IMR-90 (cell line): ENCODE measurements around the gene EXOC2. TPM values are rescaled to one million over a fixed set of nuclear protein-coding genes. Genes with fewer than 3 reads are reported as not detected.

Experiments
- ATAC-seq: fragments of 200-7000 bp; cut with Tn5 transposase; 2 replicates; pipeline ENCODE4 v1.9.1; 2020; ENCODE audit warnings: low read depth, mild to moderate bottlenecking, moderate library complexity
- BruUV-seq: library from RNA; stranded (reverse); fragments of 400-500 nt; replicated peaks from 2 replicates; lab custom pipeline; 2021; lab: Mats Ljungman, UMichigan
- CTCF ChIA-PET: fragments of 300-600 bp; formaldehyde crosslinking; extraction: SDS; loops from one replicate; lab custom pipeline; 2021; ENCODE audit warnings: antibody characterized with exemption; lab: Yijun Ruan, JAX
- POLR2A ChIA-PET: fragments of 300-600 bp; sonication (Branson Sonifier 250); formaldehyde crosslinking; loops from one replicate; lab custom pipeline; 2022; ENCODE audit warnings: antibody characterized with exemption; ENCODE audit not compliant: unreplicated experiment; lab: Charles Lee
- DNase-seq: peaks from one replicate; pipeline ENCODE4 v3.0.0; 2013
- H2AFZ ChIP-seq: replicated peaks from 2 replicates; pipeline ENCODE3; 2013; ENCODE audit warnings: low read length, mild to moderate bottlenecking; ENCODE audit not compliant: poor library complexity
- H2AK5ac ChIP-seq: 2 replicates; pipeline ENCODE4 v1.6.1; 2013; ENCODE audit warnings: low read depth, low read length, inconsistent platforms
- H2AK9ac ChIP-seq: replicated peaks from 2 replicates; pipeline ENCODE3; 2013; ENCODE audit warnings: mild to moderate bottlenecking, low read depth, low read length, moderate library complexity; ENCODE audit not compliant: poor library complexity
- H2BK120ac ChIP-seq: 2 replicates; pipeline ENCODE4 v1.6.1; 2013; ENCODE audit warnings: low read depth, low read length, inconsistent platforms
- H2BK15ac ChIP-seq: 3 replicates; pipeline ENCODE4 v1.6.1; 2013; ENCODE audit warnings: low read depth, low read length, inconsistent platforms
- H2BK20ac ChIP-seq: 2 replicates; pipeline ENCODE4 v1.6.1; 2013; ENCODE audit warnings: low read depth, mild to moderate bottlenecking, inconsistent platforms, low read length, moderate library complexity
- H2BK5ac ChIP-seq: 2 replicates; pipeline ENCODE4 v1.6.1; 2013; ENCODE audit warnings: mild to moderate bottlenecking, low read depth, low read length, inconsistent platforms; ENCODE audit not compliant: poor library complexity, severe bottlenecking
- H3K14ac ChIP-seq: replicated peaks from 2 replicates; pipeline ENCODE4 v1.6.1; 2013; ENCODE audit warnings: low read depth, low read length, inconsistent platforms
- H3K18ac ChIP-seq: 2 replicates; pipeline ENCODE4 v1.6.1; 2013; ENCODE audit warnings: low read depth, low read length, control low read depth
- H3K23ac ChIP-seq: 2 replicates; pipeline ENCODE4 v1.6.1; 2013; ENCODE audit warnings: low read depth, low read length, inconsistent platforms
- H3K27ac ChIP-seq: 2 replicates; pipeline ENCODE4 v1.5.1; 2013; ENCODE audit warnings: mild to moderate bottlenecking, control low read depth, low read length; ENCODE audit not compliant: insufficient read depth
- H3K27me3 ChIP-seq: 2 replicates; pipeline ENCODE4 v1.6.1; 2013; ENCODE audit warnings: low read length; ENCODE audit not compliant: control insufficient read depth, insufficient read depth
- H3K36me3 ChIP-seq: 2 replicates; pipeline ENCODE4 v1.6.1; 2013; ENCODE audit warnings: low read length, mixed read lengths; ENCODE audit not compliant: control insufficient read depth, insufficient read depth
- H3K4ac ChIP-seq: 2 replicates; pipeline ENCODE4 v1.6.1; 2013; ENCODE audit warnings: low read depth, low read length, inconsistent platforms
- H3K4me1 ChIP-seq: 2 replicates; pipeline ENCODE4 v1.6.1; 2013; ENCODE audit warnings: low read length, mixed read lengths; ENCODE audit not compliant: control insufficient read depth, insufficient read depth
- H3K4me2 ChIP-seq: 2 replicates; pipeline ENCODE4 v1.6.1; 2013; ENCODE audit warnings: low read depth, mild to moderate bottlenecking, control low read depth, low read length, moderate library complexity
- H3K4me3 ChIP-seq: 2 replicates; pipeline ENCODE4 v1.5.1; 2013; ENCODE audit warnings: low read depth, mild to moderate bottlenecking, control low read depth, low read length, moderate library complexity; ENCODE audit not compliant: insufficient read depth
- H3K56ac ChIP-seq: 2 replicates; pipeline ENCODE4 v1.6.1; 2013; ENCODE audit warnings: low read length, inconsistent platforms; ENCODE audit not compliant: insufficient read depth; ENCODE audit errors: extremely low read depth
- H3K79me1 ChIP-seq, 2 experiments: 2 replicates each; pipeline ENCODE4 v1.6.1; 2013; ENCODE audit warnings: low read length in 2 of 2, inconsistent platforms in 1 of 2, low read depth in 1 of 2
- H3K9ac ChIP-seq: 2 replicates; pipeline ENCODE4 v1.6.1; 2013; ENCODE audit warnings: low read depth, low read length, control low read depth
- H3K9me1 ChIP-seq: 2 replicates; pipeline ENCODE4 v1.6.1; 2013; ENCODE audit warnings: low read length, inconsistent platforms; ENCODE audit not compliant: insufficient read depth
- H3K9me3 ChIP-seq: 2 replicates; pipeline ENCODE4 v1.6.1; 2013; ENCODE audit warnings: low read length; ENCODE audit not compliant: control insufficient read depth, insufficient read depth
- H4K20me1 ChIP-seq: 2 replicates; pipeline ENCODE4 v1.6.1; 2013; ENCODE audit warnings: low read length, inconsistent platforms; ENCODE audit not compliant: insufficient read depth
- H4K5ac ChIP-seq: 2 replicates; pipeline ENCODE4 v1.6.1; 2013; ENCODE audit warnings: mild to moderate bottlenecking, low read depth, low read length, control low read depth
- H4K8ac ChIP-seq, 2 experiments: 2 replicates each; pipeline ENCODE4 v1.6.1; 2013; ENCODE audit warnings: low read depth in 2 of 2, low read length in 2 of 2, control low read depth in 1 of 2, inconsistent platforms in 1 of 2
- H4K91ac ChIP-seq: 2 replicates; pipeline ENCODE4 v1.6.1; 2013; ENCODE audit warnings: low read depth, low read length, inconsistent platforms; ENCODE audit not compliant: insufficient read depth
- BHLHE40 ChIP-seq: fragments of 150-350 bp; IDR thresholded peaks from 2 replicates; pipeline ENCODE4 v1.6.1; 2016; ENCODE audit warnings: mild to moderate bottlenecking, low read depth, low read length
- CTCF ChIP-seq: conservative IDR thresholded peaks from 2 replicates; pipeline ENCODE4 v1.5.1; 2012; ENCODE audit warnings: mild to moderate bottlenecking, low read depth, low read length, improper control_type of control experiment
- MAFK ChIP-seq: IDR thresholded peaks from 2 replicates; pipeline ENCODE4 v1.6.1; 2012; ENCODE audit warnings: low read depth, low read length, improper control_type of control experiment
- NFE2L2 ChIP-seq: fragments of 150-350 bp; IDR thresholded peaks from 2 replicates; pipeline ENCODE4 v1.6.1; 2016; ENCODE audit warnings: low read depth, mild to moderate bottlenecking, low read length
- POLR2A ChIP-seq: IDR thresholded peaks from 2 replicates; pipeline ENCODE4 v1.6.1; 2012; ENCODE audit warnings: mild to moderate bottlenecking, low read depth, low read length
- RFX5 ChIP-seq: IDR thresholded peaks from 2 replicates; pipeline ENCODE4 v1.8.0; 2012; ENCODE audit warnings: low read depth, mild to moderate bottlenecking, low read length, moderate library complexity
- WGBS, 2 experiments: methylation state at CpG; one replicate each; pipeline versions ENCODE4 v1.1.5 to v1.1.7; 2013; ENCODE audit warnings: missing lambda C conversion rate in 2 of 2; ENCODE audit not compliant: insufficient read length in 1 of 2; ENCODE audit errors: extremely low coverage in 2 of 2; 5-methylcytosine and 5-hydroxymethylcytosine counted together
- dilution Hi-C: fragments of 300-500 bp; cut with HindIII; formaldehyde crosslinking; loops from one replicate; pipeline ENCODE4 v1.14.3; 2018; ENCODE audit warnings: low sequenced_read_pairs; ENCODE audit not compliant: unreplicated experiment
- in situ Hi-C: fragments of 300-500 bp; cut with MboI; formaldehyde crosslinking; loops from 3 replicates; pipeline ENCODE4 v1.14.3; 2019; ENCODE audit warnings: low sequenced_read_pairs, inconsistent platforms, mixed read lengths
- intact Hi-C: fragments of 100-400 bp; cut with micrococcal nuclease; formaldehyde crosslinking; loops from 2 replicates; pipeline ENCODE4 v1.10.0; 2022
- polyA plus RNA-seq, 3 experiments: library from polyadenylated mRNA; depleted of rRNA; stranded (reverse); fragments of >200 nt; gene quantifications; 2 replicates each; pipeline ENCODE4 v1.2.3, GENCODE V29; 2012; ENCODE audit warnings: low replicate concordance in 1 of 3
- total RNA-seq: library from RNA; depleted of rRNA; stranded (reverse); fragments of >200 nt; gene quantifications from 2 replicates; pipeline ENCODE4 v1.2.3, GENCODE V29; 2012

The EXOC2 gene
- total and polyA plus RNA-seq, 2 of the 4 experiments (the other 2 are of a cell fraction) = 13.1 to 37.3 TPM

- BruUV-seq = no TSS peak
- CTCF ChIA-PET = no interaction called here
- dilution Hi-C loops = no loop called here
Observed at GRCh38 chr6:503610-504362, 189.2 kb downstream of the EXOC2 start.

More at GRCh38 chr6:503610-504362, 189.2 kb downstream of the EXOC2 start:
- H3K23ac ChIP-seq = no peak overlapping the region
- peaks cover 6% of the 10 kb centered on the region; the same call in 1 of the 2 replicates for H3K9me1 ChIP-seq
- no peak overlapping the region for H4K8ac ChIP-seq
- no peak overlapping the region for H3K4me2 ChIP-seq
- TF ChIP-seq NFE2L2 = no peak
- no peak for TF ChIP-seq CTCF
- TF ChIP-seq POLR2A = no peak
- no peak for TF ChIP-seq BHLHE40
- TF ChIP-seq MAFK = no peak
- no peak for TF ChIP-seq RFX5
- H3K9ac ChIP-seq = no peak overlapping the region
- H3K79me1 ChIP-seq = peaks cover 0 to 3% of the 10 kb centered on the region in 2 experiments; a peak in 2 of 4 replicates
- peaks cover 6% of the 10 kb centered on the region; the same call in 1 of the 2 replicates for H3K36me3 ChIP-seq
- H3K4me3 ChIP-seq = no peak overlapping the region
- no peak overlapping the region for H4K91ac ChIP-seq
- no peaks in the 10 kb centered on the region for H4K20me1 ChIP-seq
- H3K18ac ChIP-seq = no peak overlapping the region
- H3K9me3 ChIP-seq = no peaks in the 10 kb centered on the region
- H3K56ac ChIP-seq = no peak overlapping the region
- in situ Hi-C loops (no loop called here), intact Hi-C loops (loop anchor here (10.0 kb wide), 1 partner anchor 209 kb away; the partner anchor contains the start of gene DUSP22)
- H2AK9ac ChIP-seq = no peak overlapping the region
- H3K27me3 ChIP-seq = no peaks in the 10 kb centered on the region
- H3K27ac ChIP-seq = no peak overlapping the region
- H4K5ac ChIP-seq = no peak overlapping the region
- H2BK15ac ChIP-seq = no peak overlapping the region
- no peaks in the 10 kb centered on the region for H3K4me1 ChIP-seq
- no peak overlapping the region for H2AK5ac ChIP-seq
- POLR2A ChIA-PET = no interaction called here
- no peak overlapping the region for H2BK20ac ChIP-seq
- no peak overlapping the region for H3K14ac ChIP-seq
- DNase-seq (no peak), ATAC-seq (no peak)
- no peak overlapping the region for H2BK5ac ChIP-seq
- 98% methylated on average over 10 of the region's 32 CpGs; no CpG with 5 or more reads in 1 of the 2 experiments for WGBS, 2 experiments
- H3K4ac ChIP-seq = no peak overlapping the region
- H2BK120ac ChIP-seq = no peak overlapping the region
- no peak overlapping the region for H2AFZ ChIP-seq
